CD4-positive, CD25-positive, alpha-beta regulatory T cell (primary cell): ENCODE data around the gene AHNAK2. TPM values are rescaled to one million over a fixed set of nuclear protein-coding genes. Genes with fewer than 3 reads are reported as not detected.

Experiments used
- ATAC-seq, 2 donors: fragments of 150-1000 bp; cut with Tn5 transposase; one replicate each; pipeline ENCODE4 v1.10.0; 2021; ENCODE audit warnings: low read depth in 2 of 2, moderate number of reproducible peaks in 2 of 2, moderate library complexity in 1 of 2
- DNase-seq, 3 donors: peaks; one replicate each; pipeline versions ENCODE4 v3.0.0 to v3.0.0-alpha.2; 2012 to 2022; ENCODE audit warnings: mixed read lengths in 1 of 3
- H3K27ac ChIP-seq: one replicate; pipeline ENCODE4 v1.7.0; 2013; ENCODE audit warnings: mild to moderate bottlenecking, low read length; ENCODE audit not compliant: insufficient read depth, poor library complexity, severe bottlenecking
- H3K27me3 ChIP-seq: one replicate; pipeline ENCODE4 v1.7.0; 2013; ENCODE audit warnings: low read length; ENCODE audit not compliant: control insufficient read depth, insufficient read depth
- H3K36me3 ChIP-seq: one replicate; pipeline ENCODE4 v1.7.0; 2013; ENCODE audit warnings: mild to moderate bottlenecking, low read length, moderate library complexity; ENCODE audit not compliant: control insufficient read depth, insufficient read depth
- H3K4me1 ChIP-seq: 2 replicates; pipeline ENCODE4 v1.7.0; 2013; ENCODE audit warnings: mild to moderate bottlenecking, low read length; ENCODE audit not compliant: insufficient read depth, control insufficient read depth, poor library complexity, severe bottlenecking
- H3K4me3 ChIP-seq: one replicate; pipeline ENCODE4 v1.7.0; 2013; ENCODE audit warnings: low read depth, mild to moderate bottlenecking, low read length, moderate library complexity
- H3K9me3 ChIP-seq, 2 experiments: 1 replicate in 1 of 2; 2 replicates in 1 of 2; pipeline ENCODE4 v1.7.0; 2013; ENCODE audit warnings: low read length in 2 of 2, mild to moderate bottlenecking in 1 of 2, moderate library complexity in 1 of 2; ENCODE audit not compliant: control insufficient read depth in 2 of 2
- H3K27ac Mint-ChIP-seq, 3 donors: one replicate each; pipeline ENCODE4 v1.8.0; 2020 to 2022; ENCODE audit warnings: mild to moderate bottlenecking in 3 of 3, mixed read lengths in 3 of 3, moderate library complexity in 2 of 3
- H3K27me3 Mint-ChIP-seq: one replicate; pipeline ENCODE4 v1.8.0; 2022; ENCODE audit warnings: mild to moderate bottlenecking, mixed read lengths
- H3K36me3 Mint-ChIP-seq: one replicate; pipeline ENCODE4 v1.8.0; 2020; ENCODE audit warnings: mixed read lengths
- H3K4me1 Mint-ChIP-seq, 4 donors: one replicate each; pipeline ENCODE4 v1.8.0; 2020 to 2022; ENCODE audit warnings: mixed read lengths in 4 of 4, mild to moderate bottlenecking in 1 of 4
- H3K4me3 Mint-ChIP-seq, 4 donors: one replicate each; pipeline ENCODE4 v1.8.0; 2020 to 2022; ENCODE audit warnings: mild to moderate bottlenecking in 4 of 4, mixed read lengths in 4 of 4, moderate library complexity in 3 of 4
- H3K9me3 Mint-ChIP-seq, 7 donors: one replicate each; pipeline ENCODE4 v1.8.0; 2020 to 2022; ENCODE audit warnings: mixed read lengths in 7 of 7, mild to moderate bottlenecking in 3 of 7, moderate library complexity in 2 of 7
- polyA plus RNA-seq, 4 donors: library from polyadenylated mRNA; unstranded; fragments of 300-500 nt; fragmentation: Illumina TruSeq; gene quantifications; one replicate each; pipeline ENCODE4 v1.2.3, GENCODE V29; 2021
- total RNA-seq: library from RNA; stranded (reverse); gene quantifications from one replicate; pipeline ENCODE4 v1.2.3, GENCODE V29; 2022

Gene AHNAK2
- total and polyA plus RNA-seq, 5 donors from 2014 or later = not detected

DNA sequence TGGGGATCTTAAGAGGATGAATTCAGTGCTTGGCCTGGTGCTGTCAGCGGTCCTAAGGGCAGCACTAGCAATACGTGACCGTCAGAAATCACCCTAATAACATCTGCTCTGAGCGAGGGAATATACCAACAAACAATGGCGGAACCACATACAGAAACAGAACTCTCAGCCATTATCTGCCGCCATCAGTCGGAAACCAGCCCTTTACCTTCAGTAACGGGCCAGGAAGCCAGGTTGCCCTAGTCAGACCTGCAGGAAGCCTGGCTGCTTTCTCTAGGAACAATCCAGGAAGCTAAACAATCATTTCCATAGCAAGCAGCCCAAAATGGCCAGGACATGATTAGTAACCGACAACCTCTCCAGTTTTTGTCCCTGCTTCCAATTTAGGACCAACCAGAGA is 37.1 kb upstream of the AHNAK2 start:
- H3K27ac Mint-ChIP-seq = peak overlapping the region; percentile 87 to 90 (median 87)
- peak overlapping the region; percentile 26 to 83 (median 67) for H3K4me3 Mint-ChIP-seq
- H3K36me3 Mint-ChIP-seq = peaks cover 13% of the 10 kb centered on the region
- peaks cover 20 to 82% (median 53%) of the 10 kb centered on the region in 4 donors for H3K4me1 Mint-ChIP-seq
- Histone ChIP-seq H3K36me3 (peaks cover 16% of the 10 kb centered on the region), H3K4me1 (peaks cover 63% of the 10 kb centered on the region), H3K27ac (peak overlapping the region; percentile 66), H3K27me3 (no peaks in the 10 kb centered on the region), H3K9me3 (no peaks in the 10 kb centered on the region), H3K4me3 (peak overlapping the region; percentile 53)
- H3K9me3 Mint-ChIP-seq = peaks cover 0 to 1% (median 0%) of the 10 kb centered on the region in 7 donors
- DNase-seq (no peak), ATAC-seq (no peak)
- H3K27me3 Mint-ChIP-seq = no peaks in the 10 kb centered on the region

DNA sequence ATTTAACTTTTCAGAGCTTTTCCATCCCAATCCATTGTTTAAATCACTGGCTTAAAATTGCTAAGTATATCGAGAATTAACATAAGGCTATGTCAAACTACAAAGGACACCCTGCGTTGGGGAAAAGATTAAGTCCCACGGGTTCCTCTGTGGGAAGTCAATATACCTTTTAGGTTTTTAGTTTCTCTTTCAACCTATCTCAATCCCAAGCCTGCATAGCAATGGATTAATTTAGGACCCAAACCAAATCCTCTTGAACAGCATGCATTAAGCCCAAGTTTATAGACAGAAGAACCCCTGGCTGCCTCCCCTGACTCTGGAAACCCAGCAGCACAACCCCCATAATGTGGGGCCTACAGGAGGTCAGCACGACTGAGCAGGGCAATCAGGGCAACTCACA is 36.5 kb upstream of the AHNAK2 start:
- Histone ChIP-seq H3K36me3 (peaks cover 22% of the 10 kb centered on the region), H3K4me3 (peak overlapping the region; percentile 53), H3K27me3 (no peaks in the 10 kb centered on the region), H3K27ac (peak overlapping the region; percentile 66), H3K4me1 (peaks cover 56% of the 10 kb centered on the region), H3K9me3 (no peaks in the 10 kb centered on the region)
- peak overlapping the region in 3 of 4 donors; percentile 19 to 83 (median 71) for H3K4me3 Mint-ChIP-seq
- H3K4me1 Mint-ChIP-seq = peaks cover 20 to 76% (median 50%) of the 10 kb centered on the region in 4 donors
- ATAC-seq (no peak), DNase-seq (no peak)
- peak overlapping the region; percentile 87 to 90 (median 87) for H3K27ac Mint-ChIP-seq
- H3K27me3 Mint-ChIP-seq = no peaks in the 10 kb centered on the region
- peaks cover 17% of the 10 kb centered on the region for H3K36me3 Mint-ChIP-seq
- peaks cover 0 to 1% (median 0%) of the 10 kb centered on the region in 7 donors for H3K9me3 Mint-ChIP-seq

DNA sequence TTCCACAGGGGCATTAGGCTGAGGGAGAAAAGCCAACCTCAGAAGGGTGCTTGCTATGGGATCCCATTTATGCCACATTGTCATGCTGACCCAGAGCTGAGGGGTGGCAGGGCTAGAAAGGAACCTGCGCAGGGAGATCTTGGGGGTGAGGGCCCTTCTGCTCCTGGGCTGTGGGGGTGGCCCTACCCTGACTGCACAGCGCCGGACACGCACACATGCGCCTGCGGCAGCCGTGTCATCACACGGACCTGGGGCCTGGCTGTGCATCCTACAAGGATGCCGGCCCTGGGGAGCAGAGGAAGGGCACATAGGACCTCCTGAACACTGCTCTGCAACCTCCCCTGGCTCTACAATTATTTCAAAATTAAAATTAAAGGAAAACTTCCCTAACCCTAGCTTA is 35.9 kb upstream of the AHNAK2 start:
- no peaks in the 10 kb centered on the region for H3K9me3 ChIP-seq
- peaks cover 50% of the 10 kb centered on the region for H3K4me1 ChIP-seq
- H3K27me3 Mint-ChIP-seq = no peaks in the 10 kb centered on the region
- H3K36me3 ChIP-seq = peaks cover 27% of the 10 kb centered on the region
- peak overlapping the region; percentile 13 for H3K4me3 ChIP-seq
- H3K27ac ChIP-seq = peak overlapping the region; percentile 66
- no peaks in the 10 kb centered on the region for H3K27me3 ChIP-seq
- peaks cover 20 to 70% (median 45%) of the 10 kb centered on the region in 4 donors for H3K4me1 Mint-ChIP-seq
- H3K27ac Mint-ChIP-seq = peak overlapping the region; percentile 87 to 90 (median 87)
- peak overlapping the region in 3 of 4 donors; percentile 11 to 83 (median 65) for H3K4me3 Mint-ChIP-seq
- H3K9me3 Mint-ChIP-seq = peaks cover 0 to 1% (median 0%) of the 10 kb centered on the region in 7 donors
- peaks cover 21% of the 10 kb centered on the region for H3K36me3 Mint-ChIP-seq
- DNase-seq = no peak
- no peak for ATAC-seq

DNA sequence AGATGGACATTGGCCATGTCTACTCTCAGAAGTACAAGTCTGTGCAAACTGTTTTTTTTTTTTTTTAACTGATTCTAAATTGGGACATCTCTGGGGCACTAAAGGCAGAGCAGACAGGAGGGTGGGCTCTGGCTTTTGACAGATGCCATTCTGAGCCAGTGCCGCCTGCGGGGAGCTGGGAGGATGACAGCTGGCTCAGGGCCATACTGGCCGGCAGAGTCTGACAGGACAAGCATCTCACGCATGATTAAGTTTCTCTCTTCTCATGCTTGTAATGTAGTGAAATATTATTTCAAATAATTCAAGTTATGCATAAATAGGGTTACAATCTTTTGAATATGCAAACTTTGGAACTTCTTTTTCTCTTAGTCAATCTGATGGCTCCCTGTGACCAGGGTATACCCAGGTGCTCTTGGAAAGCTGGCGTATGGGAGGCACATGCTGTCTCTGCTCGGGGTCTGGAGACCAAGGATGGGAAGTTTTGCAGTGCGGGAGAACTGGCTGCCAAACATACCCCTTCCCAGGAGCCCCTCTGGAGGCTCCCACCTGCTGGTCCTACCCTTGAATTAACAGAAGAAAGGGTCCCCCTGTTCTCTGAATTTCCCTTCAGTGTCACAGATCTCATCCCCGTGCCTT is 35.1 kb upstream of the AHNAK2 start:
- H3K36me3 Mint-ChIP-seq = peaks cover 21% of the 10 kb centered on the region
- peak overlapping the region; percentile 13 for H3K4me3 ChIP-seq
- peaks cover 43% of the 10 kb centered on the region for H3K4me1 ChIP-seq
- peaks cover 0 to 1% (median 0%) of the 10 kb centered on the region in 7 donors for H3K9me3 Mint-ChIP-seq
- H3K4me1 Mint-ChIP-seq = peaks cover 20 to 63% (median 41%) of the 10 kb centered on the region in 4 donors
- H3K9me3 ChIP-seq = no peaks in the 10 kb centered on the region
- ATAC-seq (no peak), DNase-seq (no peak)
- H3K4me3 Mint-ChIP-seq = peak overlapping the region in 2 of 4 donors; percentile 34 to 83
- H3K27ac Mint-ChIP-seq = peak overlapping the region in 2 of 3 donors; percentile 82 to 87
- H3K27me3 ChIP-seq = no peaks in the 10 kb centered on the region
- H3K36me3 ChIP-seq = peaks cover 28% of the 10 kb centered on the region
- H3K27me3 Mint-ChIP-seq = no peaks in the 10 kb centered on the region
- H3K27ac ChIP-seq = no peak overlapping the region

DNA sequence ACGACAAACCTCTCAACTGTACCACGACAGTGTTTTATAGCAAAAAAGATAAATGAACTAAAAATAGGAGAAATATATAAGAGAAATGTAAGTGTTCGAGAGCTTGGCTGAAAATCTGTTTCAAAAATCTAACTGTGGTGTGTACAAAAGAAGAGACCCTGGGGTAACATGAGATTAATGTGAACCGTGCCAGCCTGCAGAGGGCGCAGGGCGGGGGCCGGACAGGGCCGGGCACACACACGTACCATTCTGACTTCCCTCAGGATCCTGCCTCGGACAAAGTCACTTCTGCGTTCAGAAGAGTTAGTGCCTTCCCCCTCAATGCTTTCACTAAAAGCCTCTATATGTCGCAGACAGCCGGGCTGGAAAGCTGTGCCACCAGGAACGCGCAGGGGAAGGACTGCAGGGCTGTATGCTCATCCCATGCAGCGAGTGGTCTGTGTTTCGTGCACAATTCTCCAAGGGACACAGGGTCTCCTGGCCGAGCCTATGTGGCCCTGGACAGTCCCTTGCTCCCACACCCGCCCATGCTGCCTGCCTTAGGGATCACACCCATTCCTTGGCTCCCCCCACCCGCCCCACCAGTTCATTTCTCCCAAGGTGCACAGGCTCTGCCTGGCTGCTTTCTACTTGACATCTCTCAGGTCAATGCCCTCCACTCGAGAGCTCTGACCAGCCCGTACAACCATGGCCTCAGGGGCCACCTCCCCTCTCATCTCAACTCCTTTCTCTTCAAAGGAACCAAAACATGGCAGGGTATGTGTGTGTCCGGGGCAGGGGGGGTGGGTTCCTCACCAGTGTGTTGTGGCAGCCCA is 34.2 kb upstream of the AHNAK2 start:
- peak overlapping the region in 2 of 4 donors; percentile 11 to 25 for H3K4me3 Mint-ChIP-seq
- DNase-seq (no peak), ATAC-seq (no peak)
- H3K27ac Mint-ChIP-seq = peak overlapping the region in 2 of 3 donors; percentile 31 to 87
- no peak overlapping the region for H3K4me3 ChIP-seq
- H3K9me3 ChIP-seq = no peaks in the 10 kb centered on the region
- H3K36me3 Mint-ChIP-seq = peaks cover 21% of the 10 kb centered on the region
- no peaks in the 10 kb centered on the region for H3K27me3 Mint-ChIP-seq
- H3K4me1 ChIP-seq = peaks cover 39% of the 10 kb centered on the region
- H3K9me3 Mint-ChIP-seq = peaks cover 0 to 1% (median 0%) of the 10 kb centered on the region in 7 donors
- no peaks in the 10 kb centered on the region for H3K27me3 ChIP-seq
- H3K36me3 ChIP-seq = peaks cover 34% of the 10 kb centered on the region
- no peak overlapping the region for H3K27ac ChIP-seq
- peaks cover 20 to 55% (median 37%) of the 10 kb centered on the region in 4 donors for H3K4me1 Mint-ChIP-seq

DNA sequence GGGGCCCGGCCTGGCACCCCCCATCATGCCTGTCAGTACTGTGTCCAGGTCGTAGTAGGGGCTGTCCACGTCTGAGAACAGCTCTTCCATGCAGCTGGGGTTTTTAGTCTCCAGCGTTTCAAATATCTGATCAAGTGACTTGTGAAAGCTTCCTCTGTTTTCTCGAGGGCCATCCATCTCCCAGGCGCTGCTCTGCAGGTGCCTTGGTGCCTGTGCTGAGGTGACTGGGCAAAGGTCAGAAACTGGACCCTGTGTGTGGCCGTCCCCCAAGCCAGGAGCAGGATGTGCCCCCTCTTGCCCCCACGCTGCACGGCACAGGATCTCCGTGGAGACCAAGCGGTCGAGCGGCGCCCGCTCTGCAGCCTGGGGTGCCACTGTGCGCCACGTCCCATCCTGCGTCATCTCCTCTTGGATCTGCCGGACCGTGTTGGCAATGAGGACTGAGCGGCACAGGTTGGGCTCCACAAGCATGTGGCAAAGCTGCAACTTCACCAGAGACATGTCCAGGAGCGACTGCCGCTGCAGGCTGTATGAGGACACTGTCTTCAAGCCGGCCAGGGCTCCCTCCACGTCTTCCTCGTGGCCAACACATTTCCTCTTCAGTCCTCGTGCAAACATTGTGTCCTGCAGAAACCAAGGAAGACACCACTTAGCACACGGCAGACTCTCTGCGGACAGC is 33.3 kb upstream of the AHNAK2 start:
- Histone ChIP-seq H3K9me3 (no peaks in the 10 kb centered on the region), H3K4me3 (no peak overlapping the region), H3K27ac (no peak overlapping the region), H3K27me3 (no peaks in the 10 kb centered on the region), H3K36me3 (peaks cover 40% of the 10 kb centered on the region), H3K4me1 (peaks cover 33% of the 10 kb centered on the region)
- Mint-ChIP-seq H3K27ac (no peak overlapping the region), H3K36me3 (peaks cover 16% of the 10 kb centered on the region), H3K9me3 (no peaks in the 10 kb centered on the region), H3K4me3 (no peak overlapping the region), H3K27me3 (no peaks in the 10 kb centered on the region), H3K4me1 (peaks cover 15 to 47% (median 31%) of the 10 kb centered on the region in 4 donors)
- no peak for DNase-seq
- ATAC-seq = no peak

DNA sequence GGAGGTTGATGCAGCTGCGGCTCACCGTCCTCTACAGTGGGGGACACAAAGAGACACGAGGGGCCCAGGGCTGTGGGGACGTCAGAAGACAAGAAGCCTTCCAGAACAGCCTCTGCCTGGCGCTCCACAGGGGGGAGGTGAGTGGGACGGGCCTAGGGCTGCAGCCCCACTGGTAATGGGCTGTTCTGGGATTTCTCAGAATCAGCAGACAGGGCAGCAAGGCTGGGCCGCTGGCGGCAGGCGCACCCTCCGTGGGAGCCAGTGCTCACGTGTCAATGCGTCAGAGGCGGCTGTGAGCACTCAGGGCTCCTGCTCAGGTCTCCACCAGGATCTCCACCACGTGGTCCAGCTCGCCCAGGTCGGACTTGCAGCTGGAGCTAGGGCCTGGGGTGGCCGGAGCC is 32.7 kb upstream of the AHNAK2 start:
- Mint-ChIP-seq H3K4me1 (peaks cover 11 to 41% (median 25%) of the 10 kb centered on the region in 4 donors), H3K4me3 (no peak overlapping the region), H3K9me3 (no peaks in the 10 kb centered on the region), H3K27me3 (no peaks in the 10 kb centered on the region), H3K36me3 (peaks cover 15% of the 10 kb centered on the region), H3K27ac (no peak overlapping the region)
- Histone ChIP-seq H3K27ac (no peak overlapping the region), H3K9me3 (no peaks in the 10 kb centered on the region), H3K4me1 (peaks cover 29% of the 10 kb centered on the region), H3K36me3 (peaks cover 40% of the 10 kb centered on the region), H3K4me3 (no peak overlapping the region), H3K27me3 (no peaks in the 10 kb centered on the region)
- DNase-seq (no peak), ATAC-seq (no peak)
